Spleen (tissue), 7 donors: ENCODE data around the gene MAP2K3.
"Not testable (repeated sequence)": the region's sequence is repeated elsewhere in the genome, so short reads cannot be mapped to it uniquely, and the experiment has no call there.

Experiments
- CTCF ChIP-seq, 11 experiments: fragments of 200-600 bp in 7 of 11; fragments of 450-650 bp in 4 of 11; sonication (generic) in 4 of 11; IDR thresholded peaks in 8 of 11; conservative IDR thresholded peaks in 3 of 11; 1 replicate in 7 of 11; 2 replicates in 4 of 11; pipeline versions ENCODE4 v1.4.0 to v1.8.0; 2016 to 2021; ENCODE audit warnings: antibody characterized with exemption in 11 of 11, inconsistent platforms in 4 of 11, mild to moderate bottlenecking in 1 of 11
- POLR2A ChIP-seq, 3 donors: fragments of 450-650 bp; IDR thresholded peaks; one replicate each; pipeline ENCODE4 v1.5.1; 2017; ENCODE audit warnings: antibody characterized with exemption in 3 of 3, mild to moderate bottlenecking in 1 of 3
- donor health status: DM: no; HTN: no; CAD: no; lungs with moderate emphysema.
- donor health status: DM: no; HTN: no; CAD: no.
- donor health status: DM: no; HTN: no; CAD: no.

GRCh38 chr17:21310766-21311602 is 26.5 kb downstream of the MAP2K3 start:
- not testable (repeated sequence) for TF ChIP-seq CTCF (IDR thresholded peaks at IDR 0.05 in 8 of 11, conservative IDR thresholded peaks at IDR 0.05 in 3 of 11); POLR2A (IDR thresholded peaks at IDR 0.05)
